ENCODE results near the gene LAG3.

DNA sequence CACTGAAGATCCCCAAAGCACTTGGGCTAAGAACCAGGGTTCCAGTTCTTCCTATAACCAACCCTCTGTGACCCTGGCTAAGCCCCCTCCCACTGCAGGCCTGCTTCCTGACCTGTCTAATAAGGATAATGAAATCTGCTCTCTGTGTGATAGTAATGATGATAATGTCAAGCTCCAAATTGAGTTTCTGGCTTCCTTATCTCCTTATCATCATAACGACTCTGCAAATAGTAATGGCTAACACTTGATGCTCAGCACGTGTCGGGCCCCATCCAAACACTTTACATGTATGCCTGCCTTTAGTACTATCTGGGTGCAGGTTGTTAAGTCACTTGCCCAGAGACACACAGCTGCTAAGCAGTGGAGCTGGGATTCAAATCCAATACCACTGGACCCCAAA is 44.3 kb downstream of the LAG3 start:
- TF ChIP-seq, protein P1, sequence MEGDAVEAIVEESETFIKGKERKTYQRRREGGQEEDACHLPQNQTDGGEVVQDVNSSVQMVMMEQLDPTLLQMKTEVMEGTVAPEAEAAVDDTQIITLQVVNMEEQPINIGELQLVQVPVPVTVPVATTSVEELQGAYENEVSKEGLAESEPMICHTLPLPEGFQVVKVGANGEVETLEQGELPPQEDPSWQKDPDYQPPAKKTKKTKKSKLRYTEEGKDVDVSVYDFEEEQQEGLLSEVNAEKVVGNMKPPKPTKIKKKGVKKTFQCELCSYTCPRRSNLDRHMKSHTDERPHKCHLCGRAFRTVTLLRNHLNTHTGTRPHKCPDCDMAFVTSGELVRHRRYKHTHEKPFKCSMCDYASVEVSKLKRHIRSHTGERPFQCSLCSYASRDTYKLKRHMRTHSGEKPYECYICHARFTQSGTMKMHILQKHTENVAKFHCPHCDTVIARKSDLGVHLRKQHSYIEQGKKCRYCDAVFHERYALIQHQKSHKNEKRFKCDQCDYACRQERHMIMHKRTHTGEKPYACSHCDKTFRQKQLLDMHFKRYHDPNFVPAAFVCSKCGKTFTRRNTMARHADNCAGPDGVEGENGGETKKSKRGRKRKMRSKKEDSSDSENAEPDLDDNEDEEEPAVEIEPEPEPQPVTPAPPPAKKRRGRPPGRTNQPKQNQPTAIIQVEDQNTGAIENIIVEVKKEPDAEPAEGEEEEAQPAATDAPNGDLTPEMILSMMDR (IDR thresholded peaks at IDR 0.05) = no peak
- TF ChIP-seq CREB1 (CRISPR knock-in tag; IDR thresholded peaks at IDR 0.05) (no peak), TEAD4 (CRISPR knock-in tag; IDR thresholded peaks at IDR 0.05) (no peak), ZNF416 (CRISPR knock-in tag; IDR thresholded peaks at IDR 0.05) (no peak), NR2C2 (CRISPR knock-in tag; IDR thresholded peaks at IDR 0.05) (no peak), SP1 (CRISPR knock-in tag; conservative IDR thresholded peaks at IDR 0.05) (no peak), TEAD1 (CRISPR knock-in tag; IDR thresholded peaks at IDR 0.05) (no peak), ZNF423 (CRISPR knock-in tag; IDR thresholded peaks at IDR 0.05) (no peak)
- TF ChIP-seq, protein P2, sequence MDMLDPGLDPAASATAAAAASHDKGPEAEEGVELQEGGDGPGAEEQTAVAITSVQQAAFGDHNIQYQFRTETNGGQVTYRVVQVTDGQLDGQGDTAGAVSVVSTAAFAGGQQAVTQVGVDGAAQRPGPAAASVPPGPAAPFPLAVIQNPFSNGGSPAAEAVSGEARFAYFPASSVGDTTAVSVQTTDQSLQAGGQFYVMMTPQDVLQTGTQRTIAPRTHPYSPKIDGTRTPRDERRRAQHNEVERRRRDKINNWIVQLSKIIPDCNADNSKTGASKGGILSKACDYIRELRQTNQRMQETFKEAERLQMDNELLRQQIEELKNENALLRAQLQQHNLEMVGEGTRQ (CRISPR knock-in tag; IDR thresholded peaks at IDR 0.05) = no peak
- TF ChIP-seq, protein P3, sequence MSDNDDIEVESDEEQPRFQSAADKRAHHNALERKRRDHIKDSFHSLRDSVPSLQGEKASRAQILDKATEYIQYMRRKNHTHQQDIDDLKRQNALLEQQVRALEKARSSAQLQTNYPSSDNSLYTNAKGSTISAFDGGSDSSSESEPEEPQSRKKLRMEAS (CRISPR knock-in tag; IDR thresholded peaks at IDR 0.05) = no peak
